GM18868 (cell line): ENCODE measurements around the gene MICALL2.
"Not testable (repeated sequence)": the region's sequence is repeated elsewhere in the genome, so short reads cannot be mapped to it uniquely, and the experiment has no call there.

Source experiments
- ATAC-seq: cut with Tn5 transposase; IDR thresholded peaks from one replicate; pipeline ENCODE4 v1.9.1; 2021; ENCODE audit warnings: mild to moderate bottlenecking, moderate library complexity; ENCODE audit not compliant: unreplicated experiment

MICALL2 gene

DNA sequence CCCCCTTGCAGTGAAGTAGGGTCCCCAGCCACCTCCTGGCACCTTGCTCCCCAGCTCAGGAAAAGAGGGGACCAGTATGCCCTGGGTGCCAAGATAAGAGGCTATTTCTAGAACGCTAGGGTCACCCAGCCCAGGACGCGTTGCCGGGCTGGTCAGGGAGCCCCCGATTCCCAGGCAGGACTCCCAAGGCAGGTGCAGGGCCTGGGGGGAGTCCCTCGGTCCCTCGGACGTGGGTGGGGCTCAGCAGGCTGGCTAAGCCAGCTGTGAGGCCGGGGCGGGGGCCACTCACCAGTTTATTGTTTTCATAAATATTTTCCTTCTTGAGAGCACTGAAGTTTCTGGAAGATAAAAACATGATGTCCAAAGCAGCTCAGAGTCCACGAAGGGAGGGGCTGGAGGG, 9.3 kb downstream of the MICALL2 start:
- ATAC-seq, result no peak

DNA sequence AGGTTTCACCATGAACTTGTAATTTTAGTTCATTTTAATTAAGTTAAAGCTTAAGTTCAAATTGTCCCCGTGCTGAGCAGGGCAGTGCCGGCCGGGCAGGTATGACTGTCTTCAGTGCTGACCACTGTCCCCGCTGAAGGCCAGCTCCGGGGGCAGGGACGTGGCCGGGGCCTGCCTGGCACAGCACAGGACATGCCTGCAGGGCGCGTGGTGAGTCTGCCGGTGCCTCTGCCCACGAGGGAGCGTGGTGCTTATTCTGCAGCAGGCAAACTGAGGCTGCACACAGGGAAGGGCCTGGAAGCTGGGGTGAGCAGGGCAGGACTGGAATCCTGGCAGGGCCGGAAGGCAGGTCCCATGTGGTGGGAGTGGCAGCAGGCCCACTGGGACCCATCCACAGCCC, 9.8 kb downstream of the MICALL2 start:
- no peak for ATAC-seq

DNA sequence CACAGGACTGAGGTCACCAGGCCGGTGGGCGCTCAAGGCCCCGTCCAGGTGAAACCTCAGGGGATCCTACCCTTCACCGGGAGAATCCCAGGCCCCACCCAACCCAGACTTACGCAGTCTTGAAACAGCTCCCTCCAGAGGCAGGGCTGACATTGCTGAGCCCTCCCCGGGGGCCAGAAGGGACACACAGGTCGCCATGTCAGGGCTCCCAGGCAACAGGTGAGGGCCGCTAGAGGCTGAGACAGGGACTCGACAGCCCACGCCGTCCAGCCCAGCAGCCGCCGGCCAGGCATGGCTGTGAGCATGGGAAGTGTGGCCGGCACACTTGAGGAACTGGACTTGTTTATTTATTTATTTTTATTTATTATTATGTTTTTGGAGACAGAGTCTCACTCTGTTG, 10.3 kb downstream of the MICALL2 start:
- no peak for ATAC-seq

DNA sequence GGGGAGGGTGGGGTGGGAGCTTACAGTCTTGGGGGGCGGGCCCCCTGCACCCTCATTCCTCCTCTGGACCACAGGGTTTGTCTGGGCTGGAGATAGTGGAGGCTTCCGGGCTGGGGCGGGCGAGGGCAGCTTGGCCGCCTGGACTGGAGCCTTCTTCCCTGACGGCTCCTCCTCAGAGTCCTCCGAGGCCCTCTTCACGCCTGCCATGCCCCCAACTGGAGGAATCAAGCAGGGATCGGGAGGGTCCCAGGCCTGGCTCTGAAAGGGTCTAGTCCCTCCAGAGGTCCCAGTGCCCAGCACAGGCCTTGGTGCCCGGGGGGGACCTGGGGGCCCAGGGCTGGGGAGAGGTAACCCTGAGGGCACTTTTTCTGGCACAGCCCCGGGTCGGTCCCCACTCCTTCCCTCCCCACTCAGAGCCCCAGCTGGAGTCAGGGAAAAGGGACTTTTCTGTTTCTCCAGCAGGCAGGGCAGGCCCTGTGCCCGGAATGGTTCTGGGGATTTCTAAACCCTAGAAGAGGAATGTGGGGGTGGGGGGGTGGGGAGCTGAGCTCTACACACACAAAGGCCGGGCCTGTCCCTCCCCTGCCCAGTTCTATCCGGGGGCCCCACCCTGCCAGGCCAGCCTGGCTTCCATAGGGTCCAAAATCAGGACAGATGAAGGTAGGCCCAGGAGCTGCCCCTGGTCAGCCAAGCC, 11.6 kb downstream of the MICALL2 start:
- no peak for ATAC-seq

DNA sequence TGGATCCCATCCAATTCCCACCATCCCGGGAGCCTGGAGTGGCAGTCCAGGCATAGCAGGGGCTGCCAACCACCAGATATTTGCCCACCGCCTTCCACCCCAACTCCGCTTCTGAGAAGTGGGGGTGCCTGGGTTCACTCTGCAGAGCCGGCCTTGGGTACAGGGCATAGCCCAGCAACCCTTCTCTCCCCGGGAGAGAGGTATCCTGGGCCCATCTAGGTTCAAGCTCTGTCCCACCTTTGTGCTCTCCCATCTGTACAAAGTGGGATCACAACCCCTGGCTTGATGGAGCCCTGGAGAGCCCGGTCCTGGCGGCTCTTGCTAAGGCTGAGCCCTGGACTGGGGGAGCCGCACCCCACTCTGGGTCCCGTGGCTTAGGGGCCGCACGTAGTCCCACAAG, 12.2 kb downstream of the MICALL2 start:
- no peak for ATAC-seq

DNA sequence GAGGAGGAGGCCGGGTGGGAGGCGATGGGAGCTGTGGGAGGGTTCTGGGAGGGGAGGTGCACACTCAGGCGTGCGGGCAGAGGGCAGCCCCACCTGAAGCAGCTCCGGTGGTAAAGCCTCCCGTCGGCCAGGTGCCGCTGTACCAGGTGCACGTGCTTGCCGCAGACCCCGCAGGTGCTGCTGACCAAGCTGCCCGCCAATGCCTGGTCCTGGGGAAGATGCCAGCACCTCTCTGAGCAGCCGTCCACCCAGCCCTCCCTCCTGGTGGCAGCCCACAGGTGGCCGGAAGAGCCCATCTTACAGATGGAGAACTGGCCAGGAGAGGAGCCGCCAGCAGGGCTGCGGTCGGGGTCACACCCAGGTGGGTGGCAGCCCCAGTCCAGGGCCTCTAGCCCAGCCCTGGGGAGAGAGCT, 12.6 kb downstream of the MICALL2 start:
- no peak for ATAC-seq

DNA sequence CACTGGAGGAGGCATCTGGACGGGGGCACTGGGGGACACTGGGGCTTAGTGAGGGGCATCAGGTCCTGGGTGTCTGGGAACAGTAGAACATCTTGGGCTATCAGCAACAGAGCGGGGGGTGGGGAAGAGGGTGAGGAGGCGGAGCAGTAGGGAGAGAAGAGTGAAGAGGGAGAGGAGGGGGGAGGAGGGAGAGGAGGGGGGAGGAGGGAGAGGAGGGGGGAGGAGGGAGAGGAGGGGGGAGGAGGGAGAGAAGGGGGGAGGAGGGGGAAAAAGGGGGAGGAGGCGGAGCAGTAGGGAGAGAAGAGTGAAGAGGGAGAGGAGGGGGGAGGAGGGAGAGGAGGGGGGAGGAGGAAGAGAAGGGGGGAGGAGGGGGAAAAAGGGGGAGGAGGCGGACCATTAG, 13.2 kb downstream of the MICALL2 start:
- not testable (repeated sequence) for ATAC-seq

DNA sequence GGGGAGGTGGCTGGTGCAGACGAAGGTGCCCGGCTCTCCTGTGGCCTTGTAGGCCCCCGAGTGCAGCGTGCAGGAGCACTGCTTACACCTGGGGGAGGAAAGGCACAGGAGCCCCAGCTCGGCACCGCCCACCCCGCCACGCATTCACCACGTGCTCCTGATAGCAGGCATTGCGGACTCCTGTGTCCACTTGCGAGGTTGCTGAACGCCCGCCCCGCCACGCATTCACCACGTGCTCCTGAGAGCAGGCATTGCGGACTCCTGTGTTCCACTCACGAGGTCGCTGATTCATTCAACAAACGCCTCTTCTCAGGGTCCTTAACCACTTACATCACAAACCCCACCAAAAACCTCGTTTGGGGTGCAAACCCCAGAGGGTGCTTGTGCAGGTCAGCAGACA, 13.9 kb downstream of the MICALL2 start:
- ATAC-seq, result no peak

DNA sequence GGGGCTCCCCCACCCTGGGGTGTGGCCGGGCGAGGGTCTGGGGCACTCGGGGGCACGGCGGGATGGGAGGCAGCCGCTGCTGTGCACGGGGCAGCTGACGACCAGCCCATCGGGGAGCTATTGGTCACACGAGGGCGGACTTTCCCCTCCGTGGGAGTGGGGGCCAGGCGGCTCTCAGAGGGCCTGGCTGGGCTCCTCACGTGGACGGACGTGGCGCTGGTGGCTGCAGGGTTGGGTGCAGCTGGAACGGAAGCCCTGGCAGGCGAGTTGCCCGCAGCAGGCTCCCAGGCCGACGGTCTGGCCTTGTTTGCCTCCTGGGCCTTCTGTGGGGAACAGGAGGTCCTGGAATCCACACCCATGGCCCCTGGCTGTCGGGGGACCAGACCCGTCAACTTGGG, 14.3 kb downstream of the MICALL2 start:
- no peak for ATAC-seq

DNA sequence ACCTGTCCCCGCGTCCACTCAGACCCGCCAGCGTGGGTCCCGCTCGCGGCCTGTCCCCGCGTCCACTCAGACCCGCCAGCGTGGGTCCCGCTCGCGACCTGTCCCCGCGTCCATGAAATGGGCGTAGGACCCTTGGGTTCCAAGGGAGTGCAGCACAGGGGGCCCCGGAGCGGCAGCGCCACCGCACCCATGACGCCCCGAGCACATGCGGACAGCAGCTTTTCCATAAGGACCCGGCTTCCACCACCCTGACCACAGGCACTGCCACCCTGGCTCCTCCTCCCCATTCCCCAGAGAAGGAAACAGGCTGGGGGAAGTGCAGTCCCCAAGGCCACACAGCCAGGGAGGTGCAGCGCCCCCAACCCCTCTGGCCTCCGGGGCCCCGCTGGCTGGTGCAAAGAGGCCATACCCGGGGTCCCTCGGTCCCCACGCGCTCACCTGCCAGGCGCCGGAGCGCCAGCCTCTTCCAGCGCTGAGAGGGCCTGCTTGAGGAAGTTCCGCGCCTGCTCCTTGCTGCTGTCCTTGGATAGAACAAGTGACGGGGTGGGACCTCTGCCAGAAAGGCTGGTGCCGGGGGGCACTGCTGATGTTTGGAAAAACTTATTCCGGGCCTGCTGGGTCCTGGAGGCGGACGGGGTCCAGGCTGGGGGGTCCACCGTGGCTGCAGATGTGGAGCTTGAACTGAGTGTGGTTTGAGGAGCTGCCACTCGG, 14.9 kb downstream of the MICALL2 start:
- no peak for ATAC-seq

DNA sequence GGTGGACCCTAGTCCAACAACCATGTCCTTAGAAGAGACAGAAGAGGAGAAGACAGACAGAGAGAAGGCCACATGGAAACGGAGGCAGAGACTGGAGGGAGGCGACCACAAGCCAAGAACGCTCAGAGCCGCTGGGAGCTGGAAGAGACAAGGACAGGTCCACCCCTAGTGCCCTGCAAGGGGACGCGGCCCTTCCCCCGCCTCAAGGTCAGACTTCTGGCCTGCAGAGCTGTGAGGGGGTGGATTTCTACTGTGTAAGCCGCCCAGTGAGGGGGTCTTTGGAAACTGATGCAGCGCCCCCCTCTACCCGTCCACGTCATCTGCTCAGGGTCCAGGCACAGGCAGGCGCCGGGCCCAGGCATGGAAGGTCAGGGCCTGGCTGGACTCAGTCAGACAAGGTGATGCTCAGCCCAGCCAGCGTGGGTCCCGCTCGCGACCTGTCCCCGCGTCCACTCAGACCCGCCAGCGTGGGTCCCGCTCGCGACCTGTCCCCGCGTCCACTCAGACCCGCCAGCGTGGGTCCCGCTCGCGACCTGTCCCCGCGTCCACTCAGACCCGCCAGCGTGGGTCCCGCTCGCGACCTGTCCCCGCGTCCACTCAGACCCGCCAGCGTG, 15.6 kb downstream of the MICALL2 start:
- ATAC-seq, result not testable (repeated sequence)

DNA sequence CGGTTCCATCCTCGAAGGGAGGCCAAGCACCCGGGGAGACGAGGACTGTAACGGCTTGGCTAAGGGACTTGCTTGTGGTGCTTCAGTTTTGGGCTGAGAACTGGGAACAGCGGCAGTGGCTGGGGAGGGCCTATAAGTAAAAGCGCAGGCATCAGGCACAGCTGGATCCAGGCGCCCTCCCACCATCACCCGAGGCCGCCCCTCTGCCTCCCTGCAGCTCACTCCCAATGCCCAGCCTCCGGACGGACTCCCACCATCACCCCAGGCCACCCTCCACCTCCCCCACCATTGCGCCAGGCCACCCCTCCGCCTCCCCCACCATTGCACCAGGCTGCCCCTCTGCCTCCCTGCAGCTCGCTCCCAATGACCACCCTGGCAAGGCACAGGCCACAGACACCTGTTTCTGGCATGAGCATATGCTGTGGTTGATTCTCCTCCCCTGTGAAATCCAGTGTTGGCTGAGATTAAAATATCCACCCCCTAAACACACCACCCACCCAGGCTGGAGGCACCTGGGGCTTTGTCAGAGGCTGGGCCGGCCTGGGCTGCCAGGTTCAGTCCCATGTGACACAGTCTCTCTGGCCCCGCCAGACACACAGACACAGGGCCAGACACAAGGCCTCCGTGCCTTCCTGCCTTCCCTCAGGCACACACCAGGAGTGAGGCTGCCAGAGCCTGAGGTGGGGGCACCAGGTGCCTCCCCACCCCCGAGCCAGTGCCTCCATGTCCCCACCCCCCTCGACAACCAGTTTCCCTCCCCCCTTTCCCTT, 16.7 kb downstream of the MICALL2 start:
- ATAC-seq, result no peak

DNA sequence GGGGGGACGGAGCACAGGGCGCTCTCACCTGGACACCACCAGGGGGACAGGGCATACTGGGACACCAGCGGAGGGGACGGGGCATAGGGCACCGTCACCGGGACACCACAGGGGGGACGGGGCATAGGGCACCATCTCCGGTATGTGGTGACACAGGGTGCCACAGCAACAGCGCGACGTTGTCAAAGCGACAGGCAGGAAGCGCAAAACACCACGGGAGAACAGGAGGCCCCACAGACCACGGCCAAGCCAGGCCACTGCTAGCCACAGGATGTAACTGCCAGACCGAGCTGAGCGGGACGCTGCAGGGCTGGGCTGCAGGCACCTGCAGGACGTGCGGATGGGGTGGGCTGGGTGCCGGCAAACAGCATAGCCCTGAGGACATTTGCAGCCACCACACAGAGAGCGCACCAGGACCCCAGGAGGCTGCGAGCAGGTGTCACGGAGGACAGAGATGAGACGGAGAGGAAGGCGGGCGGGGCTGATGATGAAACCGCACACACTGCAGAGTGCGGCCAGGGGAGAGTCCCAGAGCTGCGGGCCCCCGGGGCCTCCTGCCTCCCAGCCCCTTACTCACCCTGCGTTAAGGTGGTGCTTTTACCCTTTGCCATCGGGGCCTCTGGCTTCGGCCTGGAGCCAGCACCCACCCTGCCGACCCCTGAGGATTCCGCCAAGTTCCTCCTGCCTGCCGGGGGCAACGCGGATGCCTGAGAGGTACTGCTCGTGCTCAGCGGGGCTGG, 17.5 kb downstream of the MICALL2 start:
- no peak for ATAC-seq

DNA sequence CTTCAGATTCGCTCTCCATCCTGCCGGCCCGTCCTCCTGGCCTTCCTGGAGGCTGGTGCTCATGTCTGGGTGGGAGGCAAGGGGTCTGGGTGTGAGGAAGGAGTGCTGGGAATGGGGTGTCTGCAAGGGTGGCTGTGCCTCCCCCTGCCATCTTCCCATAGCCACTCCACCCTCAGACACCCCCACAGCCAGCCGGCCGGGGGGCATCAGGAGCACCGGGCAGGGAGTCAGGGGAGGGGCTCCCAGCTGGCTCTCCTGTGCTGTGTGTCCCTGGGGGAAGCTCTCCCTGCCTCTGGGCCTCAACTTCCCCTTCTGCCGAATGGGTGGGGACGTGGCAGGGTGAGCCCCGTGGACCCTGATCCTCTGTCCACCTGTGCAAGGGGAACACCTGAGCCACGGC, 18.6 kb downstream of the MICALL2 start:
- ATAC-seq, result no peak

DNA sequence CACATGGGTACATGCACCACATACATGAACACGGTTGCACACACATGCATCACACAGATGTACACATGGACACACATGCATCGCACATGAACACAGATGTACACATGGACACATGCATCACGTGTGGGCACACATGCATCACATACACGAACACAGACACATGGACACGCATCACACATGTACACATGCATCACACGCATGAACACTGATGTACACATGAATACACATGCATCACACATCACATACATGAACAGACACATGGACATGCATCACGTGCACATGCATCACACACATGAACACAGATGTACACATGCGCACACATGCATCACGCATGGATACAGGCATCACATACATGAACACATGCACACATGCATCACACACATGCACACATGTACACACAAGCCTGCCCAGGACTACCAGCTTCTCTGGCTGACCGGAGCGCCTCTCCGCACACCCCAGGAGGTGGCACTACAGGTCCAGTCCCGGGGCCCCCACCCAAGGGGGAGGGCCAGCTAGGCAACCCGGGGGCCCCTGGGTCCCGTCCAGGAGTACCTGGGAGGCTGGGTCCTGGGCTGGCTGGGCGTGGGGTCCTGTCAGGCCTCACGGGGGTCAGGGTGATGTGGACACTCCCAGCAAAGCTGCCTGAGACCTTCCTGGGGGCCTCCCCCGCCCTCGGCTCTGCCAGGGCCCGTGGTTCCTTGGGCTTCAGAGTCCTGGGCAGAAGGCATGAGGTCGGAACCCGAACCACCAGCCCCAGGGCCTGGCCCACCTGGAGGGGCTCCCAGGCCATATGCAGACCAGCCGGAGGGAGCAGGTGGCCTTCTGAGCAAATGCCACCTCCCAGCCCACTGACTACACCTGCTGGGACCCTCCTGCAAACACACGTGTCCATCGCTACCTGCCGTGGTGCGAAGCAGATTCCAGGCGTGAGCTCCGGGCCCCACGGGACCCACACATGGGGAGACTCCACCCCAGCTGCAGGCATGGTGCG, 19.6 kb downstream of the MICALL2 start:
- ATAC-seq, result no peak

DNA sequence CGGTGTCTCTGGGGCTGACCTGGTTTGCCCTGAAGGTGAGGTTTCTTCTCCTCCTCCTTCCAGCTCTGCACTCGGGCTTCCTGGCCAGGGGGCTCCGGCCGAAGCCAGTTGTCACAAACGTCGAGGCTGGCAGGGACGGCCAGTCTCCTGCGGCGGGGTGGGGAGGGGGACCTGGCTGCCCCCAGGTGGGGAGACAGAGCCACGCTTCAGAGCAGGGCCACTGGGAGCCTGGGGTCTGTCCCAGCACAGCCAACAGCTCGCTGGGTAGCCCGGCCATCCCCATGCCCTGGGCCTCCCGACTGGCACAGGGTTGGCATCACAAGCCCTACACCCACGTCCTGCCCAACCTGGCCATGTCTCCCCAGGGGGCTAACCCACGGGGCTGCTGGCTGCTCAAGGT, 20.4 kb downstream of the MICALL2 start:
- no peak for ATAC-seq

DNA sequence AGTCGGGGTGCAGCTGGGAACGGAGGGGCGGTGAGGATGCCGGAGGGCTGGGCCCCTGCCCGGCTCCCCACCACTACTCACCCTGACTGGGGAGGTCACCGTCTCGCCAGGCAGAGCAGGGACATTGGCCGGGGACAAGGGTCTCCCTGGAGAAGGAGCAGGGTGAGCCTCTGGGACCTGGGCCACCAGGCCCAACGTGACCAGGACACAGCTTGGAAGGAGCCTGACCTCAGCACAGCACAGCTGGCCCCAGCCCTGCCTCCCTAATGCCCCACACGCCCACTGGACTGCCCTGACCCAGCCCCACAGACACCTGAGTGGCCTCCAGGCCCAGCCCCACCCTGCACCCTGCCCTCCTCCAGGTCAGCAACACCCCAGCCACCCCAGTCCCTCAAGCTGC, 21.1 kb downstream of the MICALL2 start:
- ATAC-seq, result no peak

DNA sequence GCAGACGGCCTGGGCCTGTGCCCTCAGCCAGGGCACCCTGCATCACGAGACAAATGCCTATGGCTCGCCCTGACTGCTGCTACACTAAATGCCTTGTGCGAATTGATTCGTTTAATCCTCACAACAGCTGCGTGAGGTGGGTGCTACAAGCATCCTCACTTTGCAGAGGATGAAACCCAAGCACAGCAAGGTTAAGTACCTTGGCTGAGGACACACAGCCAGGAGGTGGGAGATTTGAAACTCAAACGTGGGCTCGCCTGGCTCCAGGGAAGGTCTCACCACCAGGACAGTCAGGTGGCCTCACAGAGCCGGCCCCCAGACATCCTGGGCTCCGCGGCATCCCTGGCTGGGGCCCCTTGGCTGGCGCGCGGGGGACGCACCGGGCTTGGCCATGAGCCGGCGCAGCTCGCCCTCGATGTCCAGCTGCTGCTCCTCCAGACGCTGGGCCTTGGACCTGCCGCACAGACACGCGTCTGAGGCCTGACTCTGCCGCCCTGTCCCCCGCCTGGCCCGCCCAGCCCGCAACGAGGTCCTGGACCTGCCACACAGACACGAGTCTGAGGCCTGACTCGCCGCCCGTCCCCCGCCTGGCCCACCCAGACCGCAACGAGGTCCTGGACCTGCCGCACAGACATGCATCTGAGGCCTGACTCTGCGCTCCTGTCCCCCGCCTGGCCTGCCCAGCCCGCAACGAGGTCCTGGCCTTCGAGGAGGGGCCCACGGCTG, 22.0 kb downstream of the MICALL2 start:
- ATAC-seq, result no peak

DNA sequence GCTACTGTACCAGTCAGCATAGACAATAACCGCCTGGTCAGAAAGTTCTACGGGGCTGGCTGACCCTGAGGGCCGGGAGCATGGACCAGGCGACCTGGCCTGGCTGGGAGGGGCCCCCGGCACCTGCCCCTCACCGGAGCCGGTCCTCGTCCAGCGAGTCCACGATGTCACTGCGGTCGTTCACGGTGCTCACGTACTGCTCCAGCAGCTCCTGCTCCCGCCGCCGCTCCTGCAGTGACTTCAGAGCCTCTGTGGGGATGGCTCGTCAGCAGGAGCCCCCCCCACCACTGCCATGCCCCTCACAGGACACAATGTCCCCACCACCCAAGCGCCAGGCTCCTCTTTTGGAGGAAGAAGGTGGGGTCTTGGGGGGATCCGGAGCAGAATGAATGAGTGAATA, 22.7 kb downstream of the MICALL2 start:
- ATAC-seq, result no peak
